Transverse colon (tissue), 4 donors: Measurements from ENCODE around the gene NSL1. TPM values are rescaled to one million over a fixed set of nuclear protein-coding genes. Genes with fewer than 3 reads are reported as not detected.

Experiments used
- DNase-seq: peaks from one replicate; pipeline ENCODE4 v3.0.0-alpha.2; 2019
- H3K27ac ChIP-seq, 4 donors: fragments of 200-600 bp; sonication (generic); 2 replicates each; pipeline ENCODE4 v1.5.1; 2016 to 2018; ENCODE audit warnings: inconsistent platforms in 4 of 4
- H3K27me3 ChIP-seq: fragments of 200-600 bp; sonication (generic); 2 replicates; pipeline ENCODE4 v1.5.1; 2017; ENCODE audit warnings: inconsistent platforms
- H3K36me3 ChIP-seq, 4 donors: fragments of 200-600 bp; sonication (generic); 2 replicates each; pipeline ENCODE4 v1.5.1; 2017 to 2019; ENCODE audit warnings: inconsistent platforms in 4 of 4
- H3K4me1 ChIP-seq, 4 donors: fragments of 200-600 bp; sonication (generic); 2 replicates each; pipeline ENCODE4 v1.5.1; 2017 to 2020; ENCODE audit warnings: inconsistent platforms in 4 of 4
- H3K4me3 ChIP-seq, 4 donors: fragments of 200-600 bp; sonication (generic); 1 replicate in 1 of 4; 2 replicates in 3 of 4; pipeline versions ENCODE4 v1.5.1 to v1.6.1; 2017 to 2019; ENCODE audit warnings: inconsistent platforms in 4 of 4
- H3K9me3 ChIP-seq, 2 donors: fragments of 200-600 bp; sonication (generic); 2 replicates each; pipeline ENCODE4 v1.5.1; 2017 to 2019; ENCODE audit warnings: inconsistent platforms in 2 of 2
- EP300 ChIP-seq: sonication (generic); formaldehyde crosslinking; IDR thresholded peaks from one replicate; pipeline ENCODE4 v1.6.1; 2017; ENCODE audit warnings: antibody characterized with exemption, low read depth
- POLR2A ChIP-seq: fragments of 450-650 bp; IDR thresholded peaks from one replicate; pipeline ENCODE4 v1.6.1; 2016; ENCODE audit warnings: antibody characterized with exemption, mild to moderate bottlenecking, moderate library complexity
- POLR2AphosphoS5 ChIP-seq, 3 donors: sonication (generic); formaldehyde crosslinking; IDR thresholded peaks; one replicate each; pipeline ENCODE4 v1.6.1; 2016; ENCODE audit warnings: antibody characterized with exemption in 3 of 3
- WGBS, 2 donors: methylation state at CpG; one replicate each; pipeline ENCODE4 v1.1.5; 2018; ENCODE audit warnings: low coverage in 1 of 2; 5-methylcytosine and 5-hydroxymethylcytosine counted together
- in situ Hi-C, 4 donors: fragments of 200-750 bp; cut with MboI; loops; one replicate each; pipeline versions ENCODE4 v1.15.0 to v1.15.1; 2017; ENCODE audit warnings: low sequenced_read_pairs in 3 of 4, low pct_ligation_motif_present in 1 of 4, low pct_unique_long_range_greater_than_20kb in 1 of 4
- intact Hi-C: fragments of 100-400 bp; cut with DNase I; formaldehyde crosslinking; loops from one replicate; pipeline ENCODE4 v1.15.1; 2023; ENCODE audit warnings: low total_unique reads
- total RNA-seq, 4 donors: library from RNA; depleted of rRNA; stranded (reverse); fragments of >200 nt; gene quantifications; one replicate each; pipeline ENCODE4 v1.1.0, GENCODE V29; 2016
- TF ChIP-seq, protein P1 (sequence below), 5 experiments: fragments of 200-600 bp in 3 of 5; fragments of 450-650 bp in 2 of 5; sonication (generic) in 3 of 5; IDR thresholded peaks; 1 replicate in 2 of 5; 2 replicates in 3 of 5; pipeline ENCODE4 v1.5.1; 2016 to 2017; ENCODE audit warnings: antibody characterized with exemption in 5 of 5, inconsistent platforms in 3 of 5, mild to moderate bottlenecking in 2 of 5, moderate library complexity in 1 of 5

NSL1 gene
- total RNA-seq, 4 donors from 2014 or later: 4.2 to 33.7 (median 28.4) TPM

GRCh38 chr1:212749821-212750535 lies 41.6 kb downstream of the NSL1 start:
- WGBS, 2 donors: 35 to 41% methylated on average over 3 to 4 of the region's 4 CpGs
- Histone ChIP-seq H3K36me3 (no peaks in the 10 kb centered on the region), H3K4me3 (no peak overlapping the region), H3K4me1 (peaks cover 0 to 36% (median 7%) of the 10 kb centered on the region in 4 donors), H3K27ac (peak overlapping the region in 1 of 4 donors; percentile 30), H3K27me3 (no peaks in the 10 kb centered on the region), H3K9me3 (no peaks in the 10 kb centered on the region)
- intact Hi-C loops: no loop called here
- TF ChIP-seq, protein P1, sequence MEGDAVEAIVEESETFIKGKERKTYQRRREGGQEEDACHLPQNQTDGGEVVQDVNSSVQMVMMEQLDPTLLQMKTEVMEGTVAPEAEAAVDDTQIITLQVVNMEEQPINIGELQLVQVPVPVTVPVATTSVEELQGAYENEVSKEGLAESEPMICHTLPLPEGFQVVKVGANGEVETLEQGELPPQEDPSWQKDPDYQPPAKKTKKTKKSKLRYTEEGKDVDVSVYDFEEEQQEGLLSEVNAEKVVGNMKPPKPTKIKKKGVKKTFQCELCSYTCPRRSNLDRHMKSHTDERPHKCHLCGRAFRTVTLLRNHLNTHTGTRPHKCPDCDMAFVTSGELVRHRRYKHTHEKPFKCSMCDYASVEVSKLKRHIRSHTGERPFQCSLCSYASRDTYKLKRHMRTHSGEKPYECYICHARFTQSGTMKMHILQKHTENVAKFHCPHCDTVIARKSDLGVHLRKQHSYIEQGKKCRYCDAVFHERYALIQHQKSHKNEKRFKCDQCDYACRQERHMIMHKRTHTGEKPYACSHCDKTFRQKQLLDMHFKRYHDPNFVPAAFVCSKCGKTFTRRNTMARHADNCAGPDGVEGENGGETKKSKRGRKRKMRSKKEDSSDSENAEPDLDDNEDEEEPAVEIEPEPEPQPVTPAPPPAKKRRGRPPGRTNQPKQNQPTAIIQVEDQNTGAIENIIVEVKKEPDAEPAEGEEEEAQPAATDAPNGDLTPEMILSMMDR (IDR thresholded peaks at IDR 0.05): peak; percentile 44 to 75 (median 63)
- no peak for TF ChIP-seq POLR2A
- in situ Hi-C loops: loop anchor here in 2 of 4 donors (25.0 kb wide), 2 partner anchors 88 to 263 kb away; no protein-coding TSS in a partner anchor
- no peak for DNase-seq

GRCh38 chr1:212746546-212746945 lies 45.0 kb downstream of the NSL1 start:
- Histone ChIP-seq H3K4me1 (peaks cover 0 to 9% (median 4%) of the 10 kb centered on the region in 4 donors), H3K9me3 (no peaks in the 10 kb centered on the region), H3K27me3 (no peaks in the 10 kb centered on the region), H3K36me3 (no peaks in the 10 kb centered on the region), H3K27ac (no peak overlapping the region), H3K4me3 (no peak overlapping the region)
- DNase-seq: no peak
- 90 to 94% methylated on average over 2 to 3 of the region's 3 CpGs for WGBS, 2 donors
- TF ChIP-seq EP300: no peak
- TF ChIP-seq, protein P1 (IDR thresholded peaks at IDR 0.05): no peak
- TF ChIP-seq POLR2AphosphoS5 (IDR thresholded peaks at IDR 0.05): no peak
- no peak for TF ChIP-seq POLR2A
- intact Hi-C loops (no loop called here), in situ Hi-C loops (no loop called here)

DNA sequence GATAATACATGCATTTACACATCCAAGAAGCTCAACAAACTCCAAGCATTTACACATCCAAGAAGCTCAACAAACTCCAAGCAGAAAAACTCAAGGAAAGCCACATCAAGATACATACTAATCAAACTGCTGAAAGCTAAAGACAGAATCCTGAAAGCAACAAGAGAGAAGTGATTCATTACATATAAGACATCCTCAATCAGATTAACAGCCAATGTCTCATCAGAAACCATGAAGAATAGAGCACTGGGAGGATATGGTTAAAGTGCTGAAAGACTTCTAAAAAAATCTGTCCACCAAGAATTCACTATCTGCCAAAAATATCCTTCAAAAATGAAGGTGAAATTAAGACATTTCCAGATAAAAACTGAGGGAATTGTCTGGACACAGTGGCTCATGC lies 46.3 kb downstream of the NSL1 start:
- in situ Hi-C loops: no loop called here
- H3K9me3 ChIP-seq: no peaks in the 10 kb centered on the region
- TF ChIP-seq, protein P1 (IDR thresholded peaks at IDR 0.05): no peak

GRCh38 chr1:212743901-212744475 lies 47.6 kb downstream of the NSL1 start:
- in situ Hi-C loops: no loop called here
- Histone ChIP-seq H3K27ac (no peak overlapping the region), H3K36me3 (no peaks in the 10 kb centered on the region), H3K4me1 (no peaks in the 10 kb centered on the region), H3K27me3 (no peaks in the 10 kb centered on the region), H3K4me3 (no peak overlapping the region), H3K9me3 (no peaks in the 10 kb centered on the region)
- intact Hi-C loops: no loop called here
- no peak for DNase-seq
- TF ChIP-seq POLR2AphosphoS5 (IDR thresholded peaks at IDR 0.05) (no peak), EP300 (no peak)
- TF ChIP-seq, protein P1 (IDR thresholded peaks at IDR 0.05): no peak
- WGBS, 2 donors: 75% methylated on average over 4 of the region's 4 CpGs; no CpG with 5 or more reads in 1 of the 2 donors

More for the DNA sequence above, 46.3 kb downstream of the NSL1 start:
- no peak overlapping the region for H3K27ac ChIP-seq
- no peak overlapping the region for H3K4me3 ChIP-seq
- H3K4me1 ChIP-seq: peaks cover 0 to 8% (median 4%) of the 10 kb centered on the region in 4 donors
- H3K36me3 ChIP-seq: no peaks in the 10 kb centered on the region
- no peaks in the 10 kb centered on the region for H3K27me3 ChIP-seq
- intact Hi-C loops: no loop called here
- no peak for DNase-seq
